Measurements from ENCODE around the gene PHIP.

DNA sequence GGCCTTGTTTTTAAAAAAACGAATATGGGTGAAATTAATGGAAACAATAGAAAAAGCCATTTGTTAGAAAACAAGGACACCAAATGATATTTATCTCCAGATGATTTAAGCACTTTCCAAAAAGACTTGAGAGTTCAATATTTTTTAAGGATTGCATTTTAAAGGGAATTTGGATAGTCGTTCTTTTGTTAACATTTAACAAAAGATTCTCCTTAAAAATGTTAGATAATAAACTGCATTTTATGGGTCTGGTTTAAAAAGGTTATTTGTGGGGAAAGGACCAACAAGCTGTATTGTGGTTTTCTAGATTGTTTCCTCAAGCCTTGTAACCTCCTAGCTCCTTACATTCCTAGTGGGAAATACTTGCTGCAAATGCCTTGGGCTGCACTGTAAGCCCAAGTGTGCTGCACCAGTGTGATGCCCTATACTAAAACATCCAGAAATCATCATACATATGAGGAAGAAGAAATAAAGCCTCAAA, 1.5 kb upstream of the PHIP start:
- no peak for TF ChIP-seq POLR2AphosphoS5 (IDR thresholded peaks at IDR 0.05; ENCODE audit: low read depth, low read length)
- TF ChIP-seq FOXP2 (optimal IDR thresholded peaks at IDR 0.05; ENCODE audit: borderline replicate concordance, extremely low read depth, extremely low read length, insufficient read depth) = no peak
- TF ChIP-seq SIN3A (IDR thresholded peaks at IDR 0.05; ENCODE audit: borderline replicate concordance, insufficient read depth, low read length) = no peak
- TF ChIP-seq, protein P1, sequence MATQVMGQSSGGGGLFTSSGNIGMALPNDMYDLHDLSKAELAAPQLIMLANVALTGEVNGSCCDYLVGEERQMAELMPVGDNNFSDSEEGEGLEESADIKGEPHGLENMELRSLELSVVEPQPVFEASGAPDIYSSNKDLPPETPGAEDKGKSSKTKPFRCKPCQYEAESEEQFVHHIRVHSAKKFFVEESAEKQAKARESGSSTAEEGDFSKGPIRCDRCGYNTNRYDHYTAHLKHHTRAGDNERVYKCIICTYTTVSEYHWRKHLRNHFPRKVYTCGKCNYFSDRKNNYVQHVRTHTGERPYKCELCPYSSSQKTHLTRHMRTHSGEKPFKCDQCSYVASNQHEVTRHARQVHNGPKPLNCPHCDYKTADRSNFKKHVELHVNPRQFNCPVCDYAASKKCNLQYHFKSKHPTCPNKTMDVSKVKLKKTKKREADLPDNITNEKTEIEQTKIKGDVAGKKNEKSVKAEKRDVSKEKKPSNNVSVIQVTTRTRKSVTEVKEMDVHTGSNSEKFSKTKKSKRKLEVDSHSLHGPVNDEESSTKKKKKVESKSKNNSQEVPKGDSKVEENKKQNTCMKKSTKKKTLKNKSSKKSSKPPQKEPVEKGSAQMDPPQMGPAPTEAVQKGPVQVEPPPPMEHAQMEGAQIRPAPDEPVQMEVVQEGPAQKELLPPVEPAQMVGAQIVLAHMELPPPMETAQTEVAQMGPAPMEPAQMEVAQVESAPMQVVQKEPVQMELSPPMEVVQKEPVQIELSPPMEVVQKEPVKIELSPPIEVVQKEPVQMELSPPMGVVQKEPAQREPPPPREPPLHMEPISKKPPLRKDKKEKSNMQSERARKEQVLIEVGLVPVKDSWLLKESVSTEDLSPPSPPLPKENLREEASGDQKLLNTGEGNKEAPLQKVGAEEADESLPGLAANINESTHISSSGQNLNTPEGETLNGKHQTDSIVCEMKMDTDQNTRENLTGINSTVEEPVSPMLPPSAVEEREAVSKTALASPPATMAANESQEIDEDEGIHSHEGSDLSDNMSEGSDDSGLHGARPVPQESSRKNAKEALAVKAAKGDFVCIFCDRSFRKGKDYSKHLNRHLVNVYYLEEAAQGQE (IDR thresholded peaks at IDR 0.05; ENCODE audit: insufficient read depth in 1 of 2, low read depth in 2 of 2, low read length in 2 of 2) = no peak

Data from PFSK-1 (cell line).